ENCODE measurements around the gene DLGAP4.

- TF ChIP-seq FOXM1 (IDR thresholded peaks at IDR 0.05; ENCODE audit: borderline replicate concordance) (no peak), BHLHE40 (IDR thresholded peaks at IDR 0.05; ENCODE audit: borderline replicate concordance) (no peak), HDGF (IDR thresholded peaks at IDR 0.05; ENCODE audit: borderline replicate concordance) (no peak), SUZ12 (IDR thresholded peaks at IDR 0.05) (no peak), SP1 (IDR thresholded peaks at IDR 0.05) (no peak), ZNF384 (IDR thresholded peaks at IDR 0.05) (no peak), PKNOX1 (IDR thresholded peaks at IDR 0.05) (no peak), FOXA1 (IDR thresholded peaks at IDR 0.05) (no peak), TARDBP (IDR thresholded peaks at IDR 0.05) (no peak), ELF4 (IDR thresholded peaks at IDR 0.05) (no peak), NFRKB (IDR thresholded peaks at IDR 0.05) (no peak), FOXK2 (IDR thresholded peaks at IDR 0.05) (no peak), L3MBTL2 (conservative IDR thresholded peaks at IDR 0.05) (no peak), CTBP1 (IDR thresholded peaks at IDR 0.05; ENCODE audit: borderline replicate concordance) (no peak)
Measured at GRCh38 chr20:36391456-36391855, 85.3 kb downstream of the DLGAP4 start.
